Adrenal gland (tissue), 12 donors: ENCODE data around the gene SYNE2. TPM values are rescaled to one million over a fixed set of nuclear protein-coding genes. Genes with fewer than 3 reads are reported as not detected.

Experiments used
- DNase-seq, 7 donors: peaks; one replicate each; pipeline ENCODE4 v3.0.0-alpha.2; 2019 to 2020
- H3K27ac ChIP-seq, 5 donors: fragments of 200-600 bp; sonication (generic) in 4 of 5; 1 replicate in 3 of 5; 2 replicates in 2 of 5; pipeline versions ENCODE4 v1.5.1 to v1.8.0; 2016 to 2020; ENCODE audit warnings: mild to moderate bottlenecking in 1 of 5
- H3K27me3 ChIP-seq: fragments of 200-600 bp; 2 replicates; pipeline ENCODE4 v1.8.0; 2021
- H3K36me3 ChIP-seq, 2 donors: fragments of 200-600 bp; replicated peaks in 1 of 2; 1 replicate in 1 of 2; 2 replicates in 1 of 2; pipeline versions ENCODE4 v1.5.1 to v1.8.0; 2018 to 2022
- H3K4me1 ChIP-seq, 2 donors: fragments of 200-600 bp; replicated peaks in 1 of 2; 1 replicate in 1 of 2; 2 replicates in 1 of 2; pipeline versions ENCODE4 v1.5.1 to v1.8.0; 2018 to 2021
- H3K4me3 ChIP-seq, 4 donors: fragments of 200-600 bp; sonication (generic) in 3 of 4; one replicate each; pipeline ENCODE4 v1.5.1; 2016 to 2018
- H3K9me3 ChIP-seq, 3 donors: fragments of 200-600 bp; sonication (generic) in 1 of 3; replicated peaks in 1 of 3; 1 replicate in 2 of 3; 2 replicates in 1 of 3; pipeline versions ENCODE4 v1.5.1 to v1.8.0; 2016 to 2021
- CTCF ChIP-seq, 6 experiments: fragments of 450-650 bp in 4 of 6; fragments of 200-600 bp in 2 of 6; sonication (generic) in 1 of 6; IDR thresholded peaks; 1 replicate in 5 of 6; 2 replicates in 1 of 6; pipeline versions ENCODE4 v1.5.1 to v1.8.0; 2016 to 2021; ENCODE audit warnings: antibody characterized with exemption in 6 of 6, mild to moderate bottlenecking in 2 of 6, moderate library complexity in 1 of 6
- POLR2A ChIP-seq, 2 donors: fragments of 450-650 bp; IDR thresholded peaks; one replicate each; pipeline ENCODE4 v1.6.1; 2017; ENCODE audit warnings: antibody characterized with exemption in 2 of 2, mild to moderate bottlenecking in 2 of 2, moderate library complexity in 1 of 2
- WGBS, 4 donors: extraction: QIAGEN DNeasy Blood & Tissue Kit in 2 of 4; methylation state at CpG; one replicate each; pipeline versions ENCODE4 v1.1.5 to v1.1.7; 2013 to 2017; 5-methylcytosine and 5-hydroxymethylcytosine counted together
- intact Hi-C, 2 donors: fragments of 100-400 bp; cut with DNase I; formaldehyde crosslinking; loops; one replicate each; pipeline versions ENCODE4 v1.14.1 to v1.15.0; 2022 to 2023
- polyA plus RNA-seq, 3 donors: library from polyadenylated mRNA; stranded (reverse); fragments of 200-250 nt in 2 of 3; fragments of 350-450 nt in 1 of 3; fragmentation: Illumina TruSeq in 1 of 3; extraction: RNeasy Lipid Tissue Mini Kit (QIAGEN cat#74804) in 1 of 3; gene quantifications; one replicate each; pipeline ENCODE4 v1.2.3, GENCODE V29; 2013 to 2014
- total RNA-seq, 9 donors: library from RNA; depleted of rRNA in 4 of 9; stranded (reverse); fragments of >200 nt in 4 of 9; fragments of 120-200 nt in 1 of 9; fragmentation: NEBNext Ultra II Directional in 1 of 9; extraction: Animal tissue kit (Norgen Biotek cat#: 25700) in 1 of 9; gene quantifications; one replicate each; pipeline versions ENCODE4 v1.1.0 to v1.2.4, GENCODE V29; 2013 to 2023
- donor health status: healthy with polysubstance abuse.
- donor health status: Bipolar disorder and iron deficiency.
- donor health status: DM: yes; HTN: yes; CAD: no.
- donor health status: DM: no; HTN: no; CAD: no.
- donor health status: DM: no; HTN: no; CAD: no.
- donor health status: DM: yes; HTN: yes; CAD: no.

SYNE2 gene
- total and polyA plus RNA-seq, 12 donors: 21.4 to 140 (median 56.1) TPM

GRCh38 chr14:64060648-64061096 lies 207.9 kb downstream of the SYNE2 start:
- Histone ChIP-seq H3K4me1 (no peaks in the 10 kb centered on the region), H3K36me3 (no peaks in the 10 kb centered on the region), H3K27me3 (no peaks in the 10 kb centered on the region), H3K9me3 (no peaks in the 10 kb centered on the region), H3K27ac (no peak overlapping the region), H3K4me3 (no peak overlapping the region)
- 89 to 94% (median 93%) methylated on average over 4 to 5 of the region's 5 CpGs for WGBS, 4 donors
- intact Hi-C loops: no loop called here
- DNase-seq: peak in 2 of 7 donors; percentile 16 to 40
- TF ChIP-seq CTCF (IDR thresholded peaks at IDR 0.05) (peak; percentile 12 to 51 (median 32)), POLR2A (IDR thresholded peaks at IDR 0.05) (no peak)

- H3K36me3 ChIP-seq: no peaks in the 10 kb centered on the region
- TF ChIP-seq CTCF (IDR thresholded peaks at IDR 0.05) (no peak), POLR2A (IDR thresholded peaks at IDR 0.05) (no peak)
Observed at GRCh38 chr14:64061115-64061514, 208.3 kb downstream of the SYNE2 start.

GRCh38 chr14:64061706-64062105 lies 208.9 kb downstream of the SYNE2 start:
- no peak for DNase-seq
- Histone ChIP-seq H3K27me3 (no peaks in the 10 kb centered on the region), H3K27ac (no peak overlapping the region), H3K4me3 (no peak overlapping the region), H3K36me3 (no peaks in the 10 kb centered on the region), H3K4me1 (no peaks in the 10 kb centered on the region), H3K9me3 (no peaks in the 10 kb centered on the region)
- WGBS, 4 donors: 97 to 98% (median 98%) methylated on average over 1 of the region's 1 CpG
- intact Hi-C loops: no loop called here
- no peak for TF ChIP-seq CTCF (IDR thresholded peaks at IDR 0.05)
- no peak for TF ChIP-seq POLR2A (IDR thresholded peaks at IDR 0.05)

More at GRCh38 chr14:64061115-64061514, 208.3 kb downstream of the SYNE2 start:
- Histone ChIP-seq H3K4me1 (no peaks in the 10 kb centered on the region), H3K27ac (no peak overlapping the region), H3K9me3 (no peaks in the 10 kb centered on the region), H3K4me3 (no peak overlapping the region), H3K27me3 (no peaks in the 10 kb centered on the region)
- no peak for DNase-seq
- intact Hi-C loops: no loop called here
- 83 to 89% (median 85%) methylated on average over 1 of the region's 1 CpG for WGBS, 4 donors

- intact Hi-C loops: no loop called here
- Histone ChIP-seq H3K4me1 (no peaks in the 10 kb centered on the region), H3K36me3 (no peaks in the 10 kb centered on the region), H3K4me3 (no peak overlapping the region), H3K27ac (no peak overlapping the region), H3K27me3 (no peaks in the 10 kb centered on the region), H3K9me3 (no peaks in the 10 kb centered on the region)
- no peak for TF ChIP-seq POLR2A (IDR thresholded peaks at IDR 0.05)
- no peak for TF ChIP-seq CTCF (IDR thresholded peaks at IDR 0.05)
- 75 to 81% (median 77%) methylated on average over 7 of the region's 7 CpGs for WGBS, 4 donors
- DNase-seq: no peak
Observed at GRCh38 chr14:64062381-64063115, 209.7 kb downstream of the SYNE2 start.
